Measurements from ENCODE around the gene RAD50.

Gene RAD50

GRCh38 chr5:132679166-132679565 is 122.4 kb downstream of the RAD50 start:
- Histone ChIP-seq H3K4me1 (no peaks in the 10 kb centered on the region), H3K36me3 (no peaks in the 10 kb centered on the region), H3K4me3 (ENCODE audit: low read depth, low read length) (no peak overlapping the region), H3K9me3 (no peaks in the 10 kb centered on the region), H3K27me3 (no peaks in the 10 kb centered on the region)
- TF ChIP-seq CTCF (IDR thresholded peaks at IDR 0.05; ENCODE audit: low read depth, low read length): no peak
- DNase-seq: no peak

DNA sequence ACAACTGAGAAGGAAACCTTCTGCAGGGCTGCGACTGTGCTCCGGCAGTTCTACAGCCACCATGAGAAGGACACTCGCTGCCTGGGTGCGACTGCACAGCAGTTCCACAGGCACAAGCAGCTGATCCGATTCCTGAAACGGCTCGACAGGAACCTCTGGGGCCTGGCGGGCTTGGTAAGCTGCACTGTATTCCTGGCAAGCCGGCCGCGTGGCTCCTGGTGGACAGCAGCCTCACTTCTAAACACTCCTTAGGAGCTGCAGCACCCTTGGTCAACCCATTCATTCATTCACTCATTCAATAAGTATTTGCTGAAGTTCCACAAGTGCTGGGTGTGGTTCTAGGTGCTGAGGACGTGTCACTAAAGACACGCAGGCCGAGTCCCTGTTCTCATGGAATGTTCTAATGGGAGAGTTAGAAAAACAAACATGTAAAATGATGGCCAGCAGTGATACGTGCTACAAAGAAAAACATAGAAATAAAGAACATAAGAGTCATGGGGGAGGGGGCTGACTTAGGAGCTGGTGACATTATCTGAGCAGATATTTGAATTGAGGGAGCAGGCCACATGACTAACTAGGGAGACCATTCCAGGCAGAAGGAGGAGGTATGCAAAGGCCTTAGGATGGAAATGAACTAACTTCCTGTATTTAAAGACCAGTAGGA is 123.1 kb downstream of the RAD50 start:
- Histone ChIP-seq H3K4me1 (no peaks in the 10 kb centered on the region), H3K9me3 (no peaks in the 10 kb centered on the region), H3K4me3 (ENCODE audit: low read depth, low read length) (no peak overlapping the region), H3K27me3 (no peaks in the 10 kb centered on the region), H3K36me3 (no peaks in the 10 kb centered on the region)
- no peak for TF ChIP-seq CTCF (IDR thresholded peaks at IDR 0.05; ENCODE audit: low read depth, low read length)
- DNase-seq: no peak

- no peak for DNase-seq
- TF ChIP-seq CTCF (IDR thresholded peaks at IDR 0.05; ENCODE audit: low read depth, low read length): no peak
- Histone ChIP-seq H3K36me3 (no peaks in the 10 kb centered on the region), H3K4me1 (no peaks in the 10 kb centered on the region), H3K9me3 (no peaks in the 10 kb centered on the region), H3K4me3 (ENCODE audit: low read depth, low read length) (no peak overlapping the region), H3K27me3 (no peaks in the 10 kb centered on the region)
These were observed 124.2 kb downstream of the RAD50 start for GRCh38 chr5:132680780-132681475.

DNA sequence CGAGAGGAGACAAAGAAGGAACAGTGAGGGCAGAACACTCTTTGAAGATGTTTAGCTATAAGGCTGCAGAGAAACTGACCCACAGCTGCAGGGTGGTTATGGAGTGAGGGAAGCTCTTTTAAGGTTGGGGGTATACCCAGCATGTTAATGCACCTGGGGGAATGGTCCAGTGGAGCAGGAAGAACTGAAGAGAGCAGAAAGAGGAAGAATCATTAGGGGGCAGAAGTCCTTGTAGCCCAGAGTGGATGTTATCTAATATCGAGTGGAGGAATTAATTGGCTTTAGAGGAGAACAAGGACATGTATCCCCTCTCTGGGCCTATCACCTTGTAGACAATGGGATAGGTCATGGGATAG is 124.7 kb downstream of the RAD50 start:
- H3K4me1 ChIP-seq: no peaks in the 10 kb centered on the region
- H3K4me3 ChIP-seq (ENCODE audit: low read depth, low read length): no peak overlapping the region
- no peaks in the 10 kb centered on the region for H3K9me3 ChIP-seq
- TF ChIP-seq CTCF (IDR thresholded peaks at IDR 0.05; ENCODE audit: low read depth, low read length): no peak
- no peak for DNase-seq
- H3K27me3 ChIP-seq: no peaks in the 10 kb centered on the region
- H3K36me3 ChIP-seq: no peaks in the 10 kb centered on the region

GRCh38 chr5:132681983-132682382 is 125.2 kb downstream of the RAD50 start:
- Histone ChIP-seq H3K27me3 (no peaks in the 10 kb centered on the region), H3K36me3 (no peaks in the 10 kb centered on the region), H3K4me3 (ENCODE audit: low read depth, low read length) (no peak overlapping the region), H3K9me3 (no peaks in the 10 kb centered on the region), H3K4me1 (no peaks in the 10 kb centered on the region)
- no peak for TF ChIP-seq CTCF (IDR thresholded peaks at IDR 0.05; ENCODE audit: low read depth, low read length)
- no peak for DNase-seq

DNA sequence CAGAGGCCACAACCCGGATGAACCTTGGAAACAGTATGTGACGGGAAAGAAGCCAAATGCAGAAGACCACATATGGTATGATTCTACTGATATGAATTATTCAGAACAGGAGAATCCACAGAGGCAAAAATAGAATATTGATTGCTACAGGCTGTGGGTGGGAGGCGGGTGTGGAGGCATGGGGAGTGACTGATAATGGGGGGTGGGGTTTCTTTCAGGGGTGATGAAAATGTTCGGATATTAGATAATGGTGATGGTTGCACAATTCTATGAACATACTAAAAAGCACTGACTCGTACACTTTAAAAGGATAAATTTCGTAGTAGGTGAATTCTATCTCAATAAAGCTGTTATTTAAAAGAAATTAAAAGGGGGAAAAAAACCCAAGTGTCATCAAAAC is 127.7 kb downstream of the RAD50 start:
- Histone ChIP-seq H3K4me3 (ENCODE audit: low read depth, low read length) (no peak overlapping the region), H3K27me3 (no peaks in the 10 kb centered on the region), H3K4me1 (no peaks in the 10 kb centered on the region), H3K36me3 (no peaks in the 10 kb centered on the region), H3K9me3 (no peaks in the 10 kb centered on the region)
- no peak for DNase-seq
- no peak for TF ChIP-seq CTCF (IDR thresholded peaks at IDR 0.05; ENCODE audit: low read depth, low read length)

Measured in BE2C (cell line).